WERI-Rb-1 (cell line): Measurements from ENCODE around the gene MYEF2.

Experiments used
- DNase-seq: peaks from one replicate; pipeline ENCODE4 v3.0.0-alpha.2; 2020
- H3K27ac ChIP-seq: fragments of 250-450 bp; sonication (Bioruptor Pico); 2 replicates; pipeline ENCODE4 v1.5.1; 2020; ENCODE audit warnings: mild to moderate bottlenecking, moderate library complexity
- H3K27me3 ChIP-seq: fragments of 250-450 bp; sonication (Bioruptor Pico); 2 replicates; pipeline ENCODE4 v1.5.1; 2021; ENCODE audit warnings: mild to moderate bottlenecking, low read depth, moderate library complexity; ENCODE audit not compliant: insufficient read depth, severe bottlenecking
- H3K36me3 ChIP-seq: fragments of 250-450 bp; sonication (Bioruptor Pico); 2 replicates; pipeline ENCODE4 v1.5.1; 2020; ENCODE audit warnings: mild to moderate bottlenecking, moderate library complexity
- H3K4me3 ChIP-seq: 2 replicates; pipeline ENCODE4 v1.5.1; 2011; ENCODE audit warnings: low read depth, mild to moderate bottlenecking, control low read depth, low read length
- H3K9me3 ChIP-seq: fragments of 250-450 bp; sonication (Bioruptor Pico); 2 replicates; pipeline ENCODE4 v1.5.1; 2021; ENCODE audit warnings: mild to moderate bottlenecking, moderate library complexity; ENCODE audit not compliant: severe bottlenecking
- TF ChIP-seq, protein P1 (sequence below): IDR thresholded peaks from 2 replicates; pipeline ENCODE4 v1.5.1; 2011; ENCODE audit warnings: low read depth, mild to moderate bottlenecking, control low read depth, inconsistent platforms, low read length

Gene MYEF2

DNA sequence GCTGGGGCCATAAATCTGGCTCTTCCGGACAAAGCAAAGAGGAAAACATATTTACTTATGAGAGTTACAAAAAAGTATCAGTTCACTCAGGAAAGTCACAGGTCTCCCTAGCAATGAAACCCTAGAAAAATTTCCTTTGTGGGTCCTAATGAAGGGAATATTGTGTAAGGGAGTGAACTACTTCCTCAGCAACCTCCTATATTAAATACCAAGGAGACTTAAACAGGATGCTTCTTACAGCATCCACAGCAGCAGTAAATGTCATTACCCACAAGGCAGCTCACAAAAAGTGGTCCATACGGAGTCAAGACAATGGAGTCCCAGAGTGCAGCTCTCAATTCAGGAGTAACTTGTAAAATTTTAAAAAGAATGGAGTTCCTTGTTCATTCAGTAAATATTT is 72.2 kb downstream of the MYEF2 start:
- Histone ChIP-seq H3K9me3 (no peaks in the 10 kb centered on the region), H3K36me3 (no peaks in the 10 kb centered on the region), H3K27ac (no peak overlapping the region), H3K27me3 (no peaks in the 10 kb centered on the region), H3K4me3 (no peak overlapping the region)
- DNase-seq = no peak
- TF ChIP-seq, protein P1, sequence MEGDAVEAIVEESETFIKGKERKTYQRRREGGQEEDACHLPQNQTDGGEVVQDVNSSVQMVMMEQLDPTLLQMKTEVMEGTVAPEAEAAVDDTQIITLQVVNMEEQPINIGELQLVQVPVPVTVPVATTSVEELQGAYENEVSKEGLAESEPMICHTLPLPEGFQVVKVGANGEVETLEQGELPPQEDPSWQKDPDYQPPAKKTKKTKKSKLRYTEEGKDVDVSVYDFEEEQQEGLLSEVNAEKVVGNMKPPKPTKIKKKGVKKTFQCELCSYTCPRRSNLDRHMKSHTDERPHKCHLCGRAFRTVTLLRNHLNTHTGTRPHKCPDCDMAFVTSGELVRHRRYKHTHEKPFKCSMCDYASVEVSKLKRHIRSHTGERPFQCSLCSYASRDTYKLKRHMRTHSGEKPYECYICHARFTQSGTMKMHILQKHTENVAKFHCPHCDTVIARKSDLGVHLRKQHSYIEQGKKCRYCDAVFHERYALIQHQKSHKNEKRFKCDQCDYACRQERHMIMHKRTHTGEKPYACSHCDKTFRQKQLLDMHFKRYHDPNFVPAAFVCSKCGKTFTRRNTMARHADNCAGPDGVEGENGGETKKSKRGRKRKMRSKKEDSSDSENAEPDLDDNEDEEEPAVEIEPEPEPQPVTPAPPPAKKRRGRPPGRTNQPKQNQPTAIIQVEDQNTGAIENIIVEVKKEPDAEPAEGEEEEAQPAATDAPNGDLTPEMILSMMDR = no peak

DNA sequence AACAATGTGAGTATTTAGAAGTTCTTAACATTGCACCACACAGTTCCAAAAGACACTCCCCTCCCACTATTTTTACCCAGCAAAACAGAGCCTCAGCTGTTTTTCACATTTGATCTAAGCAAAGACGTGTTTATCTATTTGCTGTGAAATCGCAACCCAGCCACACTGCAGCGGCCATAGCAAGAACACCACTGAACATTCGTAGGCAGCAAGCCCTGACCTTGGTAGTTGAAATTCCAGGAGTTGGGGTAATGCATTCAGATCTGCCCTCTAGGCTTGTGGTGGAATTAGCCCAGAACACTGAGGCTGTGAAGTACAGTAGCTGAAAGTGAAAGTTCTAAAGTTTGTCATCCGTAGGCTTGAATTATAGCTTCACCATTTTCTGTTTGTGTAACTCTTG is 74.4 kb downstream of the MYEF2 start:
- Histone ChIP-seq H3K27me3 (no peaks in the 10 kb centered on the region), H3K9me3 (no peaks in the 10 kb centered on the region), H3K27ac (no peak overlapping the region), H3K36me3 (no peaks in the 10 kb centered on the region), H3K4me3 (no peak overlapping the region)
- TF ChIP-seq, protein P1 = no peak
- DNase-seq = no peak

DNA sequence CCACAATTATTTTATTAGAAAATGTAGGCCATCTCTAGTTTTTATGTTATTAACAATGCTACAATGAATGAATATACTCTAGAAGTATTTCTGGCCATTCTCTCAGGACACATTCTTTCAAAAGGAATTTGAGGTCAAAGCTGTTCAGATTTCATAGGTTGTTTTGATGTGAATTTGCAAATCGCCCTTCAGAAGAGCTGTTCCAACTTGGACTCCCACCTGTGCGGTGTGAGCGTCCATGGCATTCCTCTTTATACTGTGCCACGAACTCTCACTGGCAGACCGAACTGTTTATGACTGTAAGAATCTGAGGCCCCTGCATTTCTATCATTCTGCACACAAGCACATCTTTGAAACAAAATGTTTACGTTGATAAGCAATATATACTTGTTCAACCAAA is 75.9 kb downstream of the MYEF2 start:
- no peak overlapping the region for H3K27ac ChIP-seq
- H3K9me3 ChIP-seq = no peaks in the 10 kb centered on the region
- DNase-seq = no peak
- no peaks in the 10 kb centered on the region for H3K36me3 ChIP-seq
- no peak overlapping the region for H3K4me3 ChIP-seq
- H3K27me3 ChIP-seq = no peaks in the 10 kb centered on the region
- TF ChIP-seq, protein P1 = no peak

DNA sequence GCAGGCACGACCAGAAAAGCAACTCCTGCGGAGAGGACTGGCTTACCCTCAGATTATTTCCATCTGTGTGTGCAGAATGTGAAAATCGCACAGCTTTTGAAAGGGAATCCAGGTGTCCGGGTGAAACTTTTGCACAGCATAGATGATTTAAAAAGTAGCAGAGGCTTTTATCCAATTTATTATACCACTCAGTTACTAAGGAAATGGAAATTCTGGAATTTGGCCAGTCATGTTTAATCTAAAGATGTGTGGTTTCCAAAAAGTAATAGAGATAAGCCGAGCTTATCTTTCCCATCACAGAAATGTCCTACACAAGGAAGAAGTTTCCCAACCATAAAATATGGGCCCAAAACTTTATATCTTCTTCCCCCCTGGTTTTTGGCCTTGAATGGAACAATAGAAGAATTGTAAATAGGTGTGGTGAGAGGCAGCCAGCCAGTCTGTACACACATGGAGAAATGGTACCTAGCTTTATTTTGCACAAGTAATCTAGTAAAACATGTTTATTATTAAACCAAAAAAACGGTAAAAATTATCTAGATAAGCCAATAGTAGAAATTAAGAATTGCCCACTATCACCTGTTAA is 76.6 kb downstream of the MYEF2 start:
- H3K9me3 ChIP-seq = no peaks in the 10 kb centered on the region
- H3K27me3 ChIP-seq = no peaks in the 10 kb centered on the region
- no peaks in the 10 kb centered on the region for H3K36me3 ChIP-seq
- no peak overlapping the region for H3K27ac ChIP-seq
- TF ChIP-seq, protein P1 = no peak
- H3K4me3 ChIP-seq = no peak overlapping the region
- DNase-seq = no peak

DNA sequence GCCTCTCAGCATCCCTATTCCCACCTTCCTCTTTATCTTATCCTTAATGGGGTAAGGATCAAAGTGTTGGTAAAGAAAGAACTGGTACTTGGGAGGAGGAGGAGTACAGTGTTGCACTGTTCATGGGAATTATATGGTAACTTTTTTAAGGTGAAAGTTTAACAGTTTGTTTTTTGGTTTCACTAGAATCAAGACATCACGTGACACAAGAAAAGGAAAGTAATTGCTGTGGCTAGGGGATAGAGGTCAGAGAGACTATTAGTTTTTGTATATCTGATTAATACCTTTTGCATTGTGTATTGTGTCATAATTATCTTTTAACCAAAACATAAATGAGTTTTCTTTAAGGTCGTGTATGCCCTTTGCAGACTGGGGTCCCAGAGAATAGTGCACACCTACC is 80.8 kb downstream of the MYEF2 start:
- TF ChIP-seq, protein P1 = no peak
- Histone ChIP-seq H3K4me3 (no peak overlapping the region), H3K27ac (no peak overlapping the region), H3K36me3 (no peaks in the 10 kb centered on the region), H3K27me3 (no peaks in the 10 kb centered on the region), H3K9me3 (no peaks in the 10 kb centered on the region)
- no peak for DNase-seq

DNA sequence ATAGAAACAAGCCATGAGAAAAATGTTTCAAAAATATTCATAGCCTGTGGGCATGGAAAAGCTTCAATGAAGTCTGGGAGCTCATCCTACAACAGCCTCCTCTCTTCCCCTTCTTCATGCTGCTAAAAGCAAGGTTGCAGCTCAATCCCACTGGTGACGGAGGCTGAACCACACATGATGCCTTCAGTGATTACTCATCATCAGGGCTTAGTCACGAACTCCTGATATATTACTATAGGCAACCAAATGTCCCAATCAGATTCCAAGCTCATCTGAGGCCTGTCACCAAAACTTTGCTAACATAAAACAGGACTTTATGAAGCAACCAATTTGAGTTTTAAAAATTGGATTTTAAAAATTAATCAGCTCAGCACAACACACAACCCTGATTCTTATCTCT is 81.3 kb downstream of the MYEF2 start:
- Histone ChIP-seq H3K27me3 (no peaks in the 10 kb centered on the region), H3K4me3 (no peak overlapping the region)
- no peak for DNase-seq

More for the DNA sequence above, 81.3 kb downstream of the MYEF2 start:
- H3K27ac ChIP-seq = no peak overlapping the region
- H3K9me3 ChIP-seq = no peaks in the 10 kb centered on the region
- TF ChIP-seq, protein P1 = no peak
- H3K36me3 ChIP-seq = no peaks in the 10 kb centered on the region
